A673 (cell line): ENCODE data around the gene CADPS2. TPM values are rescaled to one million over a fixed set of nuclear protein-coding genes. Genes with fewer than 3 reads are reported as not detected.
A peak's percentile ranks its signal among the peaks of the same experiment; 100 is the strongest.

Experiments
- BruUV-seq: library from RNA; stranded (reverse); fragments of 400-500 nt; replicated peaks from 2 replicates; lab custom pipeline; 2021; lab: Mats Ljungman, UMichigan
- CTCF ChIA-PET: fragments of 300-600 bp; sonication (Branson Sonifier 250); formaldehyde crosslinking; loops from one replicate; lab custom pipeline; 2022; ENCODE audit warnings: antibody characterized with exemption; lab: Charles Lee
- POLR2A ChIA-PET: fragments of 300-600 bp; sonication (Branson Sonifier 250); formaldehyde crosslinking; loops from one replicate; lab custom pipeline; 2022; ENCODE audit warnings: antibody characterized with exemption; ENCODE audit not compliant: low non-redundant PET; lab: Charles Lee
- DNase-seq: peaks from one replicate; pipeline ENCODE4 v3.0.0-alpha.2; 2015; ENCODE audit warnings: low spot score
- H3K27ac ChIP-seq: fragments of 200-600 bp; sonication (generic); 2 replicates; pipeline ENCODE4 v1.5.1; 2016; ENCODE audit warnings: mixed run types, low read depth, mild to moderate bottlenecking, mixed read lengths, antibody characterized with exemption, low read length; ENCODE audit not compliant: poor library complexity, severe bottlenecking
- H3K27me3 ChIP-seq: fragments of 200-600 bp; sonication (generic); replicated peaks from 2 replicates; pipeline ENCODE4 v1.6.1; 2017; ENCODE audit warnings: mixed run types, low read depth, mild to moderate bottlenecking, mixed read lengths, antibody characterized with exemption, low read length; ENCODE audit not compliant: insufficient read depth, poor library complexity
- H3K36me3 ChIP-seq: fragments of 200-600 bp; sonication (generic); 2 replicates; pipeline ENCODE4 v1.6.1; 2016; ENCODE audit warnings: mixed run types, mild to moderate bottlenecking, mixed read lengths, antibody characterized with exemption, low read length; ENCODE audit not compliant: insufficient read depth, poor library complexity, severe bottlenecking
- H3K4me1 ChIP-seq: fragments of 200-600 bp; sonication (generic); 2 replicates; pipeline ENCODE4 v1.6.1; 2017; ENCODE audit warnings: mixed run types, mild to moderate bottlenecking, mixed read lengths, antibody characterized with exemption, low read length; ENCODE audit not compliant: insufficient read depth, poor library complexity, severe bottlenecking
- H3K4me3 ChIP-seq: fragments of 200-600 bp; sonication (generic); 2 replicates; pipeline ENCODE4 v1.5.1; 2016; ENCODE audit warnings: low read depth, mixed run types, mild to moderate bottlenecking, mixed read lengths, low read length; ENCODE audit not compliant: poor library complexity, severe bottlenecking
- H3K9me3 ChIP-seq: fragments of 200-600 bp; sonication (generic); 2 replicates; pipeline ENCODE4 v1.6.1; 2016; ENCODE audit warnings: mixed run types, low read depth, mild to moderate bottlenecking, mixed read lengths, antibody characterized with exemption, low read length; ENCODE audit not compliant: poor library complexity, severe bottlenecking
- EZH2 ChIP-seq: fragments of 200-600 bp; sonication (generic); IDR thresholded peaks from 2 replicates; pipeline ENCODE4 v1.6.1; 2017; ENCODE audit warnings: borderline replicate concordance, low read depth, mild to moderate bottlenecking, mixed read lengths, antibody characterized with exemption, low read length; ENCODE audit not compliant: poor library complexity, severe bottlenecking
- intact Hi-C: fragments of 100-400 bp; cut with micrococcal nuclease; formaldehyde crosslinking; loops from one replicate; pipeline ENCODE4 v1.10.0; 2022; ENCODE audit not compliant: unreplicated experiment
- total RNA-seq: library from RNA; stranded (reverse); gene quantifications from 2 replicates; pipeline ENCODE4 v1.2.3, GENCODE V29; 2021
- TF ChIP-seq, protein P1 (sequence below): fragments of 300-800, 200-600 bp; sonication (generic); conservative IDR thresholded peaks from 2 replicates; pipeline ENCODE4 v1.5.1; 2017; ENCODE audit warnings: low read depth, mild to moderate bottlenecking, antibody characterized with exemption, low read length, moderate library complexity, mixed read lengths

Gene CADPS2
- total RNA-seq, 1 experiment from 2014 or later: 81.3 TPM

GRCh38 chr7:122653685-122654084 lies 232.6 kb downstream of the CADPS2 start:
- Histone ChIP-seq H3K36me3 (no peaks in the 10 kb centered on the region), H3K4me1 (peaks cover 27% of the 10 kb centered on the region), H3K9me3 (no peaks in the 10 kb centered on the region), H3K4me3 (no peak overlapping the region), H3K27me3 (no peaks in the 10 kb centered on the region), H3K27ac (no peak overlapping the region)
- no TSS peak for BruUV-seq
- CTCF ChIA-PET: no interaction called here
- TF ChIP-seq EZH2: no peak
- TF ChIP-seq, protein P1, sequence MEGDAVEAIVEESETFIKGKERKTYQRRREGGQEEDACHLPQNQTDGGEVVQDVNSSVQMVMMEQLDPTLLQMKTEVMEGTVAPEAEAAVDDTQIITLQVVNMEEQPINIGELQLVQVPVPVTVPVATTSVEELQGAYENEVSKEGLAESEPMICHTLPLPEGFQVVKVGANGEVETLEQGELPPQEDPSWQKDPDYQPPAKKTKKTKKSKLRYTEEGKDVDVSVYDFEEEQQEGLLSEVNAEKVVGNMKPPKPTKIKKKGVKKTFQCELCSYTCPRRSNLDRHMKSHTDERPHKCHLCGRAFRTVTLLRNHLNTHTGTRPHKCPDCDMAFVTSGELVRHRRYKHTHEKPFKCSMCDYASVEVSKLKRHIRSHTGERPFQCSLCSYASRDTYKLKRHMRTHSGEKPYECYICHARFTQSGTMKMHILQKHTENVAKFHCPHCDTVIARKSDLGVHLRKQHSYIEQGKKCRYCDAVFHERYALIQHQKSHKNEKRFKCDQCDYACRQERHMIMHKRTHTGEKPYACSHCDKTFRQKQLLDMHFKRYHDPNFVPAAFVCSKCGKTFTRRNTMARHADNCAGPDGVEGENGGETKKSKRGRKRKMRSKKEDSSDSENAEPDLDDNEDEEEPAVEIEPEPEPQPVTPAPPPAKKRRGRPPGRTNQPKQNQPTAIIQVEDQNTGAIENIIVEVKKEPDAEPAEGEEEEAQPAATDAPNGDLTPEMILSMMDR: no peak
- intact Hi-C loops: no loop called here
- no peak for DNase-seq
- POLR2A ChIA-PET: interaction anchor here (0.6 to 0.8 kb wide), 2 partner anchors 30 to 117 kb away, joined by 3 read pairs; no protein-coding TSS in a partner anchor

- H3K27ac ChIP-seq: no peak overlapping the region
These were observed 233.4 kb downstream of the CADPS2 start for GRCh38 chr7:122652876-122653275.

GRCh38 chr7:122651451-122651850 lies 234.8 kb downstream of the CADPS2 start:
- Histone ChIP-seq H3K9me3 (no peaks in the 10 kb centered on the region), H3K4me1 (peaks cover 27% of the 10 kb centered on the region), H3K27ac (no peak overlapping the region), H3K4me3 (no peak overlapping the region), H3K27me3 (no peaks in the 10 kb centered on the region), H3K36me3 (no peaks in the 10 kb centered on the region)
- TF ChIP-seq, protein P1: no peak
- TF ChIP-seq EZH2: no peak
- ChIA-PET POLR2A (no interaction called here), CTCF (no interaction called here)
- intact Hi-C loops: no loop called here
- no TSS peak for BruUV-seq
- DNase-seq: peak; percentile 49

More at GRCh38 chr7:122652876-122653275, 233.4 kb downstream of the CADPS2 start:
- no peaks in the 10 kb centered on the region for H3K36me3 ChIP-seq
- intact Hi-C loops: no loop called here
- peak; percentile 46 for DNase-seq
- H3K9me3 ChIP-seq: no peaks in the 10 kb centered on the region
- BruUV-seq: no TSS peak
- H3K4me3 ChIP-seq: no peak overlapping the region
- CTCF ChIA-PET: no interaction called here
- no peaks in the 10 kb centered on the region for H3K27me3 ChIP-seq
- POLR2A ChIA-PET: interaction anchor here (0.6 kb wide), 1 partner anchor 31 kb away, joined by 3 read pairs; no protein-coding TSS in a partner anchor
- H3K4me1 ChIP-seq: peaks cover 27% of the 10 kb centered on the region
- TF ChIP-seq, protein P1: no peak
- no peak for TF ChIP-seq EZH2
